Measurements from ENCODE around the gene IVNS1ABP.
"Not testable (repeated sequence)": the region's sequence is repeated elsewhere in the genome, so short reads cannot be mapped to it uniquely, and the experiment has no call there.

Gene IVNS1ABP

DNA sequence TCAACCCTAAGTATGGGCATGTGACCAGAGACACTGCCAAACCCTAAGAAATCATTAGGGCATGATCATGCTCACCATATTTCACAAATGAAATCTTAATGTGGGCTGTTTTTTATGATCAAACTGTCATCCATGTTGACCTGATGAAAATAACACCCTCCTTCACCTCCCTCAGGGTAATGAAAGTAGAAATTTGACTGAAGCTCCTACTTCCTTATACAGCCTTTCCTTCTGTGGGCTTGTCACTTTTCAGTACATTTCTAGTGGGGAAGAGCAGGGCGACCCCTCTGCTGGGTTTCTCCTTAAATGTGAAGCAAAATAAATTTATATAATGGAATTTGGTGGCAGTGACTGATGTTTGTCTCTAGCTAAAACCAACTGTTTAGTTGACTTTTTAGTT lies 25.9 kb downstream of the IVNS1ABP start:
- no peak for DNase-seq

DNA sequence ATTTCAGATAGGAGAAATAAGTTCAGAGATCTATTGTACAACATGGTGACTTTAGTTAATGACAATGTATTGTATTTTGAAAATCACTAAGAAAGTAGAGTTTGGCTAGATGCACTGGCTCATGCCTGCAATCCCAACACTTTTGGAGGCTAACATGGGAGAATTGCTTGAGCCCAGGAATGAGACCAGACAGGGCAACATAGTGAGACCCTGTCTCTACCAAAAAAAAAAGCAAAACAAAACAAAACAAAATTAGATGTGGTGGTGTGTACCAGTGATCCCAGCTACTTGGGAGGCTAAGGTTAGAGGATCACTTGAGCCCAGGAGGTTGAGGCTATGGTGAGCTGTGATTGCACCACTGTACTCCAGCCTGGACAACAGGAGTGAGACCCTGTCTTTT lies 27.2 kb downstream of the IVNS1ABP start:
- DNase-seq = no peak

DNA sequence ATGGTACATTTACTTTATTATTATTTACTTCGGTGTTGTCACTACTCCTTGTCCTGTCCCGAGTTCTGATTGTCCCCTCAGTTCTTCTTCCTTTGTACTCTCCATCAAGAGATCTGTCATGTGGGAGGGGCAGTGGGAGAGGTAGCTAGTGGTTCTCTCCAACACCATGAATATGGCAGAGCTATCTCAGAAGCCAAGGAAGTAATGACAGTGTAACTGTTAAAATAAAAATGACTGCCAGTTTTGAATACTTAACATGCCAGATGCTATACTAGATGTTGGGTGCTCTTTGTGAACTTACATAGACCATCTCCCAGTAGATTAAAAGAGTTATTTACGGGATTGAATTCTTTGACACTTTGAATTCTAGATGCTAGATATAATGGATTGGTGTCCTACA lies 28.6 kb downstream of the IVNS1ABP start:
- no peak for DNase-seq

DNA sequence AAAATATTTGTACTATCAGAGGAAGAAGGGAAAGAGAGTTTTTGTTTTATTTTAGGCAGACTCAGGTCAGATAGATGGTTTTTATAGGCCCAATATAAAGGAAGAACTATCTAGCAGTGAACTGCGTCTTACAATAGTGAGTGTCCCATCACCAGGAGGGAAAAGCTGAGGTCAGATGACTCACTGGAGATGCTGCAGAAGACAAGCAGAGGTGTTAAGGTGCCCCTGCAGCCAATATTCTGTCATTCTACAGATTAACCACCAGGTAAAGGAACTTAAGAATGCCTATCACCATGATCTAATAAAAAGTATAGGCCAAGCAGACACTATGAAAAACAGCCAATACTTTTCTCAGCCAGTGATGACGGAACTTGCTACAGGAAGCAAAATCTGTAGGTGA lies 29.6 kb downstream of the IVNS1ABP start:
- DNase-seq = no peak

- DNase-seq = no peak
Observed at GRCh38 chr1:185284533-185285276, 32.3 kb downstream of the IVNS1ABP start.

GRCh38 chr1:185284116-185284515 lies 32.9 kb downstream of the IVNS1ABP start:
- DNase-seq = no peak

- DNase-seq = no peak
Observed at GRCh38 chr1:185281245-185281644, 35.8 kb downstream of the IVNS1ABP start.

DNA sequence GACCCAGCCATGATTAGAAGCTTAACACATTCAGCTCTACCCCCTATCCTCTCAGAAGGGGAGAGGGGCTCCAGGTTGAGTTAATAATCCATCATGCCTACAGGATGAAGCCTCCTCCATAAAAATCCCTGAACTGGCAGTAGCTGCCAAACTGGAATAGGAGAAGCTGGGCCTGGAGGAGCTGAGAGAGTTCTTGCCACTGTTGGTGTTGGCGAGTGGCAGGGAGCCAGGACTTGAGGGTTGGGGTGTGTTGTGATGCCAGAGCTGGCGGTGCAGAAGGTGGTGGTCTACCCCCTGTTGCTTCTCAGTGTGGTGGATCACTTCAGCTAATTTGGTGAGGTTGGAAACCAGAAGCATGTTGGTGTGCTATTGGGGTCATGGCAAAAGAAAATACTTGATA lies 36.5 kb downstream of the IVNS1ABP start:
- DNase-seq = no peak

DNA sequence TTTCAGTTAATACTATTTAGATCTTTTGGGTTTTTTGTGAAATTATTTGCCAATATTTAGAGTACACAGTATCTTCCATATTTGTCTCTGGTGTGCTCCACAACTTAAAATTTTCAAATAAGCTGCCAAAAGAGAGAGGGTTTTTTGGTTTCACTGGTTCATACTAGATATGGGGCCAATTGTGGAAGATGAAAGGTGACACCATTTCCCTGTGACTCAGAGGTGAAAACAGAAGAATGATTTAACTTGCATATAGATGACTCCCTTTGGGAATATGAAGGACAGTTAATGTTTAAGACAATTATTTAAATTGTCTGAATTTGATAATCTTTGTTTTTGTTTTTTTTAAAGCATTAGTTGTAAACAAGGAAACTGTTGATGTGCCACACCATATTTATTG lies 37.5 kb downstream of the IVNS1ABP start:
- DNase-seq = no peak

GRCh38 chr1:185271921-185272320 lies 45.1 kb downstream of the IVNS1ABP start:
- peak in 2 of 3 experiments; percentile 17 to 73 for DNase-seq

DNA sequence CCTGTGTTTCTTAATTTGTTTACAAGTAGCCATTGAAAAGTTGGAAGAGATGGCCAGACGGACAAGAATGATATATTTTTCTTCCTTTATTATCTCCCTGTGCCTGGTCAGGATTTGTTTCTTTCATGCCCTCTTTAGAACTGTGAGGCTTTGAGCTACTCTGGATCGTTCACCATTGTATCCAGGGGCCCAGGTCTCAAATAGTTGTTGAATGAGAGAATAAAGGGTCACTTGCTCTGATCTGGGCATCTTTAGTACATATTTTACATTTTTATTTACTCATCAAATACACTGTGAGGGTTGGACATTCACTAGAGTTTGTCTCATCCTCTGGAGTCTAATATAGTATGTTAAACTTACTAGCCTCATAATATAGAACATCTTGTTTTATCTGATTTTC lies 48.7 kb downstream of the IVNS1ABP start:
- DNase-seq = no peak

DNA sequence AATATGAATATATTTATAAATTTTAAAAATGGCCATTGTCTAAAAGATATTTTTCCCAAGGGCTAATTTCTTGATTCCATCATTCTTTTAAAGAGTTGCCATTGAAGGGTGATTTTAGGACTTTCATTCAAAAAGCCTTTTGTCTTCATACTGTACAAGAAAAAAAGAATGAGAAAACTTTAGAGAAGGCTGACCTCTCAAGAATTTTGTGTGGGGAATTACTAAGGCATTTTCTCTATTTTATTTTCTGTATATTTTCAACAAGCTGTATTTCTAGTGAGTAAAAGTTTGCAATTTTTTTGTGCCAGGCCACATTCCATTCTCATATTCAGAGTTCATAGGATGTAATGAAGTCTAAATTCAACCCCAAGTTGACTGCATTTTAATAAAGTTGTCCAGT lies 49.3 kb downstream of the IVNS1ABP start:
- no peak for DNase-seq

GRCh38 chr1:185267301-185267700 lies 49.7 kb downstream of the IVNS1ABP start:
- no peak for DNase-seq

DNA sequence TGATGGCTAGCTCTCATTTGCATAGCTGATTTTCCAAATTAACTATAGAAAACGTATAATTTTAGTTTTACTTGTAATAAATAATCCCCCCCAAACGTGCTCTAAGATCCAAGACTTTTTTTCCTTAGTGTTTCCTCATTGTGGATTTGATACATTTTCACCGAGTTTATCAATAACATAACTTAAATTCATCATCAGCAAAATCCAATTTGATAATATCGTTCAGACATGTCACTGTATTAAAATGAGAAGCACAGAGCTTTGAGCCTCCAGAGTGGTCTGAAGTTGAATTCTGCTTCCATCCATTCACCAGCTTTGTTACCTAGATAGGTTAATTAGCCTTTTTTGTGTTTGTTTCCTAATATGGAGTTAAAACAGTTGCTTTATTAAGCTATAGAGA lies 51.7 kb downstream of the IVNS1ABP start:
- no peak for DNase-seq

- DNase-seq = no peak
Observed at GRCh38 chr1:185263780-185264179, 53.3 kb downstream of the IVNS1ABP start.

DNA sequence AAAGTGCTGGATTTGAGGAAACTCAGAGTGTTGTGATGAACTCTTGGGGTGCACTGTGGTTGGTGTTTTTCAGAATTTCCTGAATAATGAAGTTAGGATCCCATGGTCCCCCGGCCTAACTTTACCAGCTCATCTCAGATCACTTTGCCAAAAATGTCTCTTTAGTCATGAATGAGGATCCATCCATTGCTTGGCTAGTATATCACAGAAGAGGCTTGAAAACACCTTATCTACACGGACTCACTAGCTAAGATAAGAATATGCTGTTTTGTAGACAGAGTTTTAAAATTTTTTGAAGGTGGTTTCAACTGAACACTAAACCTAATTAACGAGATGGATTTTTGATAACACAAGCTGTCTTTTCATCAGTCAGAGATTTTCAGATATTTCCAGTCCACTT lies 53.8 kb downstream of the IVNS1ABP start:
- no peak for DNase-seq

- DNase-seq = no peak
Observed at GRCh38 chr1:185262151-185262550, 54.9 kb downstream of the IVNS1ABP start.

DNA sequence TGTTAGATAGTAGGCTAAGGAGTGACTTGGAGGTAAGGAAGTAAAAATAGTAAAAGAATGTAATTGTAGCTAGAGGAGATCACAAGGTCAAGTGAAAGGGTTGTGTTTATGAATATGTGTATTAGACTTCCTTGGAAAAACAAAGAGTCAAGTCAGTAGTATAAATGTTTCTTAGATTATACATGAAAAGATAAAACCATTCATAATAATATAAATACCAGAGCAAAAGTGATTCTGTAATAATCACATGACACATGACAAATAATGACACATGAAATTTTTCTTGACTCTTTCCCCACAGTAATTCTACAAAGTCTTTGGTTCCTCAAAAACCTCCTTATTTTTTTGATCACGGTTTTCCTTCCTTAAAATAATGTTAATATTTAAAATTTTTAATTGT lies 56.4 kb downstream of the IVNS1ABP start:
- DNase-seq = no peak

DNA sequence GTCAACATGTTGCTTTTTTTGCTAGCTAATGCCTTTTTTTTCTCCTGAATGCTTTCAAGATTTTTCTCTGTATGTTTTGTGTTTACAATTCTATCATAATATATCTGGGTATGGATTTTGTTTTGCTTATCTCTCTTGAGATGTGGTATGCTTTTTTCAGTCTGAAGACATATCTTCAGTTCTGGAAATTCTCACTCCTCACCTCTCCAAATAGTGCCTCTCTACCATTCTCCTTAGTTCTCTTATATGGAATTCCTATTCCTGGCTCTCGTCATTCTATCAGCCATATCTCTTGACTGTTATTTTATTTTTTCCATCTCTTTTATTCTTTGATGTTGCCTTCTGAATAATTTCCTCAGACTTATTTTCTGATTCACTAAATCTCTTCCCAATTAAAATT lies 58.4 kb downstream of the IVNS1ABP start:
- no peak for DNase-seq

DNA sequence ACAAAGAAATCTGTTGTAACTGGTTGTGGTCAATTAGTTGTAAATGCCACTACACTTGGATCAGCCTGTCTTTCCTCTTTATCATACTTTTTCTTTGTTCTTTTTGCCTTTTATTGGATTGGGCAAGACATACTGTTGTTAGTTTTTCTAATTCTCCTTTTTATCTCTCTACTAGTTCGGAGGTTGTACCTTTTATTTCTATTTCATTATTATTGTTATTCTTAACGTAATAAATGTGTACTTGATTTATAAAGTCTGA lies 59.2 kb downstream of the IVNS1ABP start:
- no peak for DNase-seq

DNA sequence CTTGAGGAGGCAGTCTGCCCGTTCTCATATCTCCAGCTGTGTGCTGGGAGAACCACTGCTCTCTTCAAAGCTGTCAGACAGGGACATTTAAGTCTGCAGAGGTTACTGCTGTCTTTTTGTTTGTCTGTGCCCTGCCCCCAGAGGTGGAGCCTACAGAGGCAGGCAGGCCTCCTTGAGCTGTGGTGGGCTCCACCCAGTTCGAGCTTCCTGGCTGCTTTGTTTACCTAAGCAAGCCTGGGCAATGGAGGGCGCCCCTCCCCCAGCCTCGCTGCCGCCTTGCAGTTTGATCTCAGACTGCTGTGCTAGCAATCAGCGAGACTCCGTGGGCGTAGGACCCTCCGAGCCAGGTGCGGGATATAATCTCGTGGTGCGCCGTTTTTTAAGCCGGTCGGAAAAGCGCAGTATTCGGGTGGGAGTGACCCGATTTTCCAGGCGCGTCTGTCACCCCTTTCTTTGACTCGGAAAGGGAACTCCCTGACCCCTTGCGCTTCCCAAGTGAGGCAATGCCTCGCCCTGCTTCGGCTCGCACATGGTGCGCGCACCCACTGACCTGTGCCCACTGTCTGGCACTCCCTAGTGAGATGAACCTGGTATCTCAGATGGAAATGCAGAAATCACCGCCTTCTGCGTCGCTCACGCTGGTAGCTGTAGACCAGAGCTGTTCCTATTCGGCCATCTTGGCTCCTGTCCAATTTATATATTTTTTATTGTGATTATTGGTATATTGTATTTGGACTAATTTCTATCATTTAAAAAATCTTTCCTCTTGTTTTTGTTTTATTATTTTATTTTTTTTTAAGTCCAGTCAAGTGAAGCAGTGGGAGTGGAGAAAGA lies 59.7 kb downstream of the IVNS1ABP start:
- peak; percentile 31 to 80 (median 34) for DNase-seq

DNA sequence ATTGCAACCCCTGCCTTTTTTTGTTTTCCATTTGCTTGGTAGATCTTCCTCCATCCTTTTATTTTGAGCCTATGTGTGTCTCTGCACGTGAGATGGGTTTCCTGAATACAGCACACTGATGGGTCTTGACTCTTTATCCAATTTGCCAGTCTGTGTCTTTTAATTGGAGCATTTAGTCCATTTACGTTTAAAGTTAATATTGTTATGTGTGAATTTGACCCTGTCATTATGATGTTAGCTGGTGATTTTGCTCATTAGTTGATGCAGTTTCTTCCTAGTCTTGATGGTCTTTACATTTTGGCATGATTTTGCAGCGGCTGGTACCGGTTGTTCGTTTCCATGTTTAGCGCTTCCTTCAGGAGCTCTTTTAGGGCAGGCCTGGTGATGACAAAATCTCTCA lies 61.4 kb downstream of the IVNS1ABP start:
- DNase-seq = not testable (repeated sequence)

- not testable (repeated sequence) for DNase-seq
Observed at GRCh38 chr1:185252404-185252803, 64.6 kb downstream of the IVNS1ABP start.

- not testable (repeated sequence) for DNase-seq
Observed at GRCh38 chr1:185251928-185252327, 65.1 kb downstream of the IVNS1ABP start.

DNA sequence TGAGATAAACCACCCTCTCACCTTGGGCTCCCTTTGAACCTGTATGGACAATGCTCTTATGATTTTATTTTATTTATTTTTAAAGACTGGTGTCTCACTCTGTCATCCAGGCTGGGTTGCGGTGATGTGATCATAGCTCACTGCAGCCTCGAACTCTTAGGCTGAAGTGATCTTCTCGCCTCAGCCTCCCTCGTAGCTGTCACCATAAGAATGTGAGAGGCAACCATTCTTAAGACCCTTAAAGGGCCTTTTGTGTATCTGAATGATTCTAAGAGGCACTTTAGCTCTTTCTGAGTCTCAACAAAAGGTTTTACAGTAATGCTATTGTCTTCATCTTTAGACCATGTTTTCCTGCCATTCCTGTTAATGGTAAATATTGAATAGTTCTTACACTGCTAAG lies 67.0 kb downstream of the IVNS1ABP start:
- no peak for DNase-seq

All from NCI-H1417 (cell line).